Cardiac fibroblast (primary cell): ENCODE measurements around the gene DPF3.

ENCODE experiments used
- DNase-seq, 2 donors: peaks; one replicate each; pipeline versions ENCODE4 v3.0.0 to v3.0.0-alpha.2; 2010; ENCODE audit warnings: low read depth in 2 of 2
- H3K4me3 ChIP-seq, 2 donors: replicated peaks in 1 of 2; 1 replicate in 1 of 2; 2 replicates in 1 of 2; pipeline ENCODE4 v1.5.1; 2011; ENCODE audit warnings: low read depth in 2 of 2, low read length in 2 of 2, mild to moderate bottlenecking in 2 of 2, moderate library complexity in 1 of 2
- TF ChIP-seq, protein P1 (sequence below): IDR thresholded peaks from one replicate; pipeline ENCODE4 v1.5.1; 2011; ENCODE audit warnings: low read depth, mild to moderate bottlenecking, low read length, inconsistent platforms

DPF3 gene

DNA sequence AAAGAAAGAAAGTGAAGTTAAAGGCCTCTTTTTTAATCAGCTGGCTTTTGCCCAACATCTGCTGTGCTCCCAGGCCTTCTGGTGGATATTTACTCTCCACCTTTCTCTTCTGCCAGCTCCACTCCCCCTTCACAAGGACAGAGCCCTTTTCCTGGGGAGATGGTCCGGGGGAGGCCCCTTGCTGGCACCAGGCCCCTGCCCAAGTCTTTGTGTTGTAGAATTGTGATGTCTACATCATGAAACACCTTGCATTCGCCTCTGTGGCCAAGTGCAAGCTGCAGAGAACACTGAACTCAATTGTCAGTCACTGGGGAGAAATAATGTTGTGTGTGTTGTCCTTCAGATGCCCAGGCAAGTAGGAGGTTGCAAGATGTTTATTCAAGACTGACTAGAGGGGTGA is 150.3 kb downstream of the DPF3 start:
- no peak overlapping the region for H3K4me3 ChIP-seq
- DNase-seq = peak in 1 of 2 donors; percentile 27
- TF ChIP-seq, protein P1, sequence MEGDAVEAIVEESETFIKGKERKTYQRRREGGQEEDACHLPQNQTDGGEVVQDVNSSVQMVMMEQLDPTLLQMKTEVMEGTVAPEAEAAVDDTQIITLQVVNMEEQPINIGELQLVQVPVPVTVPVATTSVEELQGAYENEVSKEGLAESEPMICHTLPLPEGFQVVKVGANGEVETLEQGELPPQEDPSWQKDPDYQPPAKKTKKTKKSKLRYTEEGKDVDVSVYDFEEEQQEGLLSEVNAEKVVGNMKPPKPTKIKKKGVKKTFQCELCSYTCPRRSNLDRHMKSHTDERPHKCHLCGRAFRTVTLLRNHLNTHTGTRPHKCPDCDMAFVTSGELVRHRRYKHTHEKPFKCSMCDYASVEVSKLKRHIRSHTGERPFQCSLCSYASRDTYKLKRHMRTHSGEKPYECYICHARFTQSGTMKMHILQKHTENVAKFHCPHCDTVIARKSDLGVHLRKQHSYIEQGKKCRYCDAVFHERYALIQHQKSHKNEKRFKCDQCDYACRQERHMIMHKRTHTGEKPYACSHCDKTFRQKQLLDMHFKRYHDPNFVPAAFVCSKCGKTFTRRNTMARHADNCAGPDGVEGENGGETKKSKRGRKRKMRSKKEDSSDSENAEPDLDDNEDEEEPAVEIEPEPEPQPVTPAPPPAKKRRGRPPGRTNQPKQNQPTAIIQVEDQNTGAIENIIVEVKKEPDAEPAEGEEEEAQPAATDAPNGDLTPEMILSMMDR = no peak

DNA sequence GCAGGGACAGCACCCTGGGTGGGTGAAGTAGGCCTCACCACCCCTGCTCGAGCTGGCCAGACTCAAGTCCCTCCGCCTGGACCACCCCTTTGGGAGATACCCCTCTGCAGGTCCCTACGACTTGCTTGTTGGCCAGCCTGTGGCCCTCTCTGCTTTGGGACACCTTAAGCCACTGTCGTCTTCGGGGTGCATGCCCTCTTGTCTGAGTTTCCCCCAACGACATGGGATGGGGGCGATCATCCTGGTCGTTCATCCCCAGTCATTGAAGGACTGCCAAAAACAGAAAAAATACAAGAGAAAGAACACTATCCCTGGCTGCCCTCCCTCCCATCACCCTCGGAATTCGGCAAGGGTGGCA is 151.1 kb downstream of the DPF3 start:
- H3K4me3 ChIP-seq = no peak overlapping the region
- TF ChIP-seq, protein P1 = no peak
- no peak for DNase-seq

DNA sequence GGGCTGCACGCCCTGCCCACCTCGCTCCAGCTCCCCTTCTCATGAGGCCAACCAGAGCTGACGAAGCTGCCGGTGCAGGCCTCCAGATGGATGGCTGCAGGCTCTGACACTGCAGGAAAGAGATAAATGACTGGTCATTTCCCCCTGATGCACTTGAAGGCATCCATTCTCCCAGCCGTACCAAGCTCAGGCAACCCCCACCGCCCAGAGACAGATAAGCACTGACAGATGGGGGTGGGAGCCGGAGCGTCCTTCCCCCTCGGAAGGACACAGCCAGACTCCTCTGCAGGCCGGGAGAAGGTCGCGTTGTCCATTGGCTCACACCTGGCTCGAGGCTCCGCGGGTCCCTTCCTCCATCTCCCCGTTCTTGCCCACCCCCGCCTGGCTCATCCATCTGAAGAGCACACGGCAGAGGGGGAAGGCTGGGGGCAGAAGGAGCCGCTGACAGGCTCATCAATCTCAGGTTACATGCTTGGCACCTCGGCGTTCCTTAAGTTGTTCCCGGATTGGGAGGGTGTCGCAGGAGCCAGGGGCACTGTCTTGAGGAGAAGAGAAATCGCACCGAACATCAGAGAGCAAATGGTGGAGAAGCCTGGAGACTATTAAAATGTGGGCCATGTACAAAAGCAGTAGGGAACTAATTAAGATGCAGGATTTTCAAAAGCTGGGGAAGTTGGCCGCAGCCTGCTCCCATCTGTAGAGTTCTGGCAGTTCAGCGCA is 151.6 kb downstream of the DPF3 start:
- no peak overlapping the region for H3K4me3 ChIP-seq
- DNase-seq = no peak
- TF ChIP-seq, protein P1 = no peak

DNA sequence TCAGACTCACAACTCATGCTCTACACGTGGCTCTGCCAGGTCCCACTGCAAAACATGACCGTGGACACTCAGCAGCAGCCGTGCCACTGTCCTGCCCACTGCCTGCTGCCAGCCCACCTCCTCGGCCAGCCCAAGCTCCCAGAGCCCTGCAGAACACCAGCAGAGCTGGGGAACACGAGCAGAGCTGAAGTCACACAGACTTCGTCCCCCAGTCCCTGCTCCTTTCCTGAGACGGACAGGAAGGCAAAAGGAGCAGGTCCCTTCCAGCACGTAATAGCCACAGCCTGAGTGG is 152.1 kb downstream of the DPF3 start:
- TF ChIP-seq, protein P1 = no peak
- H3K4me3 ChIP-seq = no peak overlapping the region
- no peak for DNase-seq

DNA sequence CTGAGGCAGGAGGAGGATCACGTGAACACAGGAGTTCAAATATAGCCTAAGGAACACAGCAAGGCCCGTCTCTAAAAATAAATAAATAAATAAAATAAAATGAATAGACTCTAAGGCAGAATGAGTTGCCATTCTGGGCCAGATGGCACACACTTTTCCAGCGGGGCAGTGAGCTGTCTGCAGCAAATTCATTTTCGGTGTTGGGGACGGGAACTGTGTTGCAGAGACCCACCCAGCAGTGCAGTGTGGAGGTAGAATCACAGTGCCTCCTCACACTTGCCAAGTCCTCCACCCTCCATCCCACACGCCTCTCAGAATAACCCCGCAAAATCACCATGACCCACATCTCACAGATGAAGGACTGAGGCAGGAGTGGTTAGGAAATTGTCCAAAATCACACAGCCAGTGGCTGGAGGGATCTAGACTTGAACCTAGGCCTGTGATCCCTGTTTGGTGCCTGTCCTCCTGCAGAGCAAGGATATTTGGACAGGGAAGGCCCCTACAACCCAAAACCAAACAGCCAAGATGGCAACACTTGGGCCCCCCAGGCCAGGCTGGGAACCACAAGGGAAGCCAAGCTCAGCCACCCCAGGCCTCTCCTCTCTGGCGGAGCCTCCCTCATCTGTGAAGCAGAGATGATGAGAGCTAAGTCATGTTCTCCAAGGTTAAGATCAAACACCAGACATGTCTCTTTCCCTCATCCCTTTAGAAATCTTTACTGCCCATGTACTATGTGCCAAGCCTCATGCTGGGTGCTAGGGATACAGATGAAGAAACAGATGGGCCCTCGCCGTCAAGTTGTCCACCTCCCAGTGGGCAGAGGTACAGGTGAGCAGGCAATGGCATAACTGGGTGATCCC is 152.7 kb downstream of the DPF3 start:
- H3K4me3 ChIP-seq = no peak overlapping the region
- TF ChIP-seq, protein P1 = no peak
- DNase-seq = no peak

DNA sequence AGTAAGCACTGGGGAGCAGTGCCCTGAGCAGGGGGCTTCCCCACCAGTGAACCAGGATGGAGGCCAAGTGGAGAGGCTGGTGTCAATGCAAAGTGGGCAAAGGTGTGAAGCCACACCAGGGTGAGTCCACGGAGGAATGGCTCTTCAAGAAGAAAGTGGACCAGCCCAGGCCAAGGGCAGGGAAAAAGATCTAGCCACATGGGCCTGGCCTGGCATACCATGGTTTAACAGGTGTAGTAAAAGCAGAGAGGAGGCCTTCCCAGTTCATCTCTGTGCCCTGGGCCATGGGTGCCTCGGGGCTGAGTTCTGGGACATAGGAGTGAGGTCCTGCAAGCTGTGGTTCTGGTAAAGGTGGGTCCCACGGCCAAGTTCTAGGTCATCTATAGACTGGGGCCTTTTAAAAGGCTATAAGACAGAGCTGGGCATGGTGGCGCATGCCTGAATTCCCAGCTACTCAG is 153.4 kb downstream of the DPF3 start:
- no peak for DNase-seq
- H3K4me3 ChIP-seq = no peak overlapping the region
- TF ChIP-seq, protein P1 = no peak
